HFFc6 (cell line): ENCODE results near the gene GPX3. TPM values are rescaled to one million over a fixed set of nuclear protein-coding genes. Genes with fewer than 3 reads are reported as not detected.

Source experiments
- DNase-seq: peaks from one replicate; pipeline ENCODE4 v3.0.0-alpha.2; 2018
- H3K27ac Mint-ChIP-seq: 2 replicates; pipeline ENCODE4 v1.8.0; 2020; ENCODE audit warnings: mild to moderate bottlenecking, mixed read lengths
- H3K27me3 Mint-ChIP-seq: 2 replicates; pipeline ENCODE4 v1.8.0; 2021; ENCODE audit warnings: mild to moderate bottlenecking, moderate library complexity, mixed read lengths; ENCODE audit not compliant: insufficient read depth
- H3K36me3 Mint-ChIP-seq: 2 replicates; pipeline ENCODE4 v1.8.0; 2021; ENCODE audit warnings: low read depth, mixed read lengths
- H3K4me1 Mint-ChIP-seq: 2 replicates; pipeline ENCODE4 v1.8.0; 2020; ENCODE audit warnings: low read depth, mixed read lengths
- H3K4me3 Mint-ChIP-seq: 2 replicates; pipeline ENCODE4 v1.8.0; 2020; ENCODE audit warnings: mild to moderate bottlenecking, moderate library complexity, mixed read lengths
- H3K9me3 Mint-ChIP-seq: 2 replicates; pipeline ENCODE4 v1.8.0; 2020; ENCODE audit warnings: mild to moderate bottlenecking, mixed read lengths
- CTCF ChIP-seq: fragments of 200-600 bp; sonication (generic); IDR thresholded peaks from 2 replicates; pipeline ENCODE4 v1.5.0; 2021; ENCODE audit warnings: antibody characterized with exemption, mild to moderate bottlenecking
- total RNA-seq, 6 experiments: library from RNA; stranded (reverse); fragmentation: NEBNext Ultra II Directional; extraction: Animal tissue kit (Norgen Biotek cat#: 25700); gene quantifications; 2 replicates in 1 of 6; 3 replicates in 5 of 6; pipeline ENCODE4 v1.2.3, GENCODE V29; 2021

Gene GPX3
- total RNA-seq, 6 experiments from 2014 or later, result 0.66 to 1.2 (median 0.77) TPM

GRCh38 chr5:151033217-151033934, 13.0 kb downstream of the GPX3 start:
- Mint-ChIP-seq H3K4me3 (no peak overlapping the region), H3K27me3 (peaks cover 1% of the 10 kb centered on the region; the same call in 1 of the 2 replicates), H3K27ac (no peak overlapping the region), H3K36me3 (peaks cover 40% of the 10 kb centered on the region), H3K4me1 (peaks cover 24% of the 10 kb centered on the region), H3K9me3 (no peaks in the 10 kb centered on the region)
- no peak for TF ChIP-seq CTCF
- DNase-seq, result no peak

- Mint-ChIP-seq H3K4me1 (peaks cover 38% of the 10 kb centered on the region), H3K27me3 (peaks cover 1% of the 10 kb centered on the region; the same call in 1 of the 2 replicates), H3K4me3 (no peak overlapping the region), H3K36me3 (peaks cover 39% of the 10 kb centered on the region), H3K27ac (peak overlapping the region; percentile 34; the same call in 1 of the 2 replicates), H3K9me3 (no peaks in the 10 kb centered on the region)
- peak; percentile 16 for DNase-seq
- TF ChIP-seq CTCF, result no peak
Measured at GRCh38 chr5:151034422-151035379, 14.3 kb downstream of the GPX3 start.

GRCh38 chr5:151036556-151036955, 16.2 kb downstream of the GPX3 start:
- TF ChIP-seq CTCF, result no peak
- DNase-seq, result no peak
- Mint-ChIP-seq H3K36me3 (peaks cover 38% of the 10 kb centered on the region), H3K9me3 (no peaks in the 10 kb centered on the region), H3K4me1 (peaks cover 49% of the 10 kb centered on the region), H3K27me3 (peaks cover 1% of the 10 kb centered on the region; the same call in 1 of the 2 replicates), H3K4me3 (no peak overlapping the region), H3K27ac (no peak overlapping the region)

- TF ChIP-seq CTCF, result no peak
- Mint-ChIP-seq H3K9me3 (no peaks in the 10 kb centered on the region), H3K27me3 (peaks cover 1% of the 10 kb centered on the region; the same call in 1 of the 2 replicates), H3K4me3 (peak overlapping the region; percentile 57), H3K4me1 (peaks cover 49% of the 10 kb centered on the region), H3K36me3 (peaks cover 32% of the 10 kb centered on the region), H3K27ac (peak overlapping the region; percentile 84)
- DNase-seq, result peak; percentile 75
Measured at GRCh38 chr5:151037561-151038411, 17.4 kb downstream of the GPX3 start.

- Mint-ChIP-seq H3K36me3 (peaks cover 36% of the 10 kb centered on the region), H3K27ac (peak overlapping the region; percentile 84), H3K4me1 (peaks cover 49% of the 10 kb centered on the region), H3K9me3 (no peaks in the 10 kb centered on the region), H3K27me3 (peaks cover 1% of the 10 kb centered on the region; the same call in 1 of the 2 replicates), H3K4me3 (peak overlapping the region; percentile 57)
- no peak for TF ChIP-seq CTCF
- no peak for DNase-seq
Measured at GRCh38 chr5:151038412-151038745, 18.0 kb downstream of the GPX3 start.
